Neutrophil (primary cell): ENCODE results near the gene NRROS.
A peak's percentile ranks its signal among the peaks of the same experiment; 100 is the strongest.

Experiments used
- H3K27ac ChIP-seq: fragments of 200-600 bp; sonication (generic); 2 replicates; pipeline ENCODE4 v1.5.1; 2016; ENCODE audit warnings: mild to moderate bottlenecking, moderate library complexity
- H3K27me3 ChIP-seq: fragments of 200-600 bp; sonication (generic); 2 replicates; pipeline ENCODE4 v1.6.0; 2016; ENCODE audit warnings: mild to moderate bottlenecking
- H3K36me3 ChIP-seq: fragments of 200-600 bp; sonication (generic); 2 replicates; pipeline ENCODE4 v1.5.1; 2017
- H3K4me1 ChIP-seq, 2 experiments: fragments of 200-600 bp in 1 of 2; sonication (generic) in 1 of 2; 1 replicate in 1 of 2; 2 replicates in 1 of 2; pipeline versions ENCODE4 v1.5.1 to v1.6.1; 2013 to 2016; ENCODE audit warnings: low read depth in 1 of 2, low read length in 1 of 2, mild to moderate bottlenecking in 1 of 2, moderate library complexity in 1 of 2; ENCODE audit not compliant: control insufficient read depth in 1 of 2, insufficient read depth in 1 of 2
- H3K4me3 ChIP-seq, 2 experiments: fragments of 200-600 bp in 1 of 2; sonication (generic) in 1 of 2; 1 replicate in 1 of 2; 2 replicates in 1 of 2; pipeline ENCODE4 v1.5.1; 2013 to 2016; ENCODE audit warnings: low read depth in 1 of 2, low read length in 1 of 2, mild to moderate bottlenecking in 1 of 2, moderate library complexity in 1 of 2
- H3K9me3 ChIP-seq: fragments of 200-600 bp; sonication (generic); 2 replicates; pipeline ENCODE4 v1.5.1; 2016
- TF ChIP-seq, protein P1 (sequence below): fragments of 200-600 bp; sonication (generic); IDR thresholded peaks from 2 replicates; pipeline ENCODE4 v1.5.1; 2016; ENCODE audit warnings: antibody characterized with exemption

The NRROS gene

DNA sequence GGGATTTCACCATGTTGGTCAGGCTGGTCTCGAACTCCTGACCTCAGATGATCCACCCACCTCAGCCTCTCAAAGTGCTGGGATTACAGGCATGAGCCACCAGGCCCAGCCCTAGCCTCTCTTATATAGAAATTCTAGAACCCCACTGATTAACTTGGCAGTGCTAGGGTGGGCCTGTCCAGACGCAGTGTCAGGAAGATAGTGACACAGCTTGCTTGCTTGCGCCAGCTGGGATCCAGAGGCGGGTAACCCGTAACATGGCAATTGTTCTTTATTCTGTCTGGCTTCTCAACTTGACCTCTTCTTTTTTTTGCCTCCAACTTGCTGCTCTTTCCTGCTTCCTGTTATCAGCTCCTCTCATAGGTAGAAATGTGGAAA, 56.3 kb downstream of the NRROS start:
- Histone ChIP-seq H3K4me1 (peaks cover 34 to 40% of the 10 kb centered on the region in 2 experiments), H3K4me3 (no peak overlapping the region), H3K9me3 (no peaks in the 10 kb centered on the region), H3K27me3 (no peaks in the 10 kb centered on the region), H3K36me3 (no peaks in the 10 kb centered on the region), H3K27ac (no peak overlapping the region)
- TF ChIP-seq, protein P1, sequence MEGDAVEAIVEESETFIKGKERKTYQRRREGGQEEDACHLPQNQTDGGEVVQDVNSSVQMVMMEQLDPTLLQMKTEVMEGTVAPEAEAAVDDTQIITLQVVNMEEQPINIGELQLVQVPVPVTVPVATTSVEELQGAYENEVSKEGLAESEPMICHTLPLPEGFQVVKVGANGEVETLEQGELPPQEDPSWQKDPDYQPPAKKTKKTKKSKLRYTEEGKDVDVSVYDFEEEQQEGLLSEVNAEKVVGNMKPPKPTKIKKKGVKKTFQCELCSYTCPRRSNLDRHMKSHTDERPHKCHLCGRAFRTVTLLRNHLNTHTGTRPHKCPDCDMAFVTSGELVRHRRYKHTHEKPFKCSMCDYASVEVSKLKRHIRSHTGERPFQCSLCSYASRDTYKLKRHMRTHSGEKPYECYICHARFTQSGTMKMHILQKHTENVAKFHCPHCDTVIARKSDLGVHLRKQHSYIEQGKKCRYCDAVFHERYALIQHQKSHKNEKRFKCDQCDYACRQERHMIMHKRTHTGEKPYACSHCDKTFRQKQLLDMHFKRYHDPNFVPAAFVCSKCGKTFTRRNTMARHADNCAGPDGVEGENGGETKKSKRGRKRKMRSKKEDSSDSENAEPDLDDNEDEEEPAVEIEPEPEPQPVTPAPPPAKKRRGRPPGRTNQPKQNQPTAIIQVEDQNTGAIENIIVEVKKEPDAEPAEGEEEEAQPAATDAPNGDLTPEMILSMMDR = no peak

DNA sequence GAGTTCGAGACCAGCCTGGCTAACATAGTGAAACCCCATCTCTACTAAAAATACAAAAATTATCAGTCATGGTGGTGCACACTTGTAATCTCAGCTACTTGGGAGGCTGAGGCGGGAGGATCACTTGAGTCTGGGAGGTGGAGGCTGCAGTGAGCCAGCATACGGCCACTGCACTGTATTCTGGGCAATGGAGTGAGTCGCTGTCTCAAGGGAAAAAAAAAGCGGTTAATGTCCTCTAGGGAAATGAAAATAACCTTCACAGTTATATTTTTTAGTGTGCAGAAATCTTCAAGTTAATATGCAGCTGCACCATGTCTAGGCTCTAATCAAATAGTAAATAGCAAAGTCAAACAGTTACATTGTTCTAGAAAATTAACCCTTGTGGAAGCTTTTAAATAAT, 57.8 kb downstream of the NRROS start:
- no peaks in the 10 kb centered on the region for H3K9me3 ChIP-seq
- no peaks in the 10 kb centered on the region for H3K36me3 ChIP-seq
- H3K4me1 ChIP-seq = peaks cover 21 to 28% of the 10 kb centered on the region in 2 experiments
- no peak overlapping the region for H3K4me3 ChIP-seq
- no peak overlapping the region for H3K27ac ChIP-seq
- no peaks in the 10 kb centered on the region for H3K27me3 ChIP-seq
- TF ChIP-seq, protein P1 = no peak

DNA sequence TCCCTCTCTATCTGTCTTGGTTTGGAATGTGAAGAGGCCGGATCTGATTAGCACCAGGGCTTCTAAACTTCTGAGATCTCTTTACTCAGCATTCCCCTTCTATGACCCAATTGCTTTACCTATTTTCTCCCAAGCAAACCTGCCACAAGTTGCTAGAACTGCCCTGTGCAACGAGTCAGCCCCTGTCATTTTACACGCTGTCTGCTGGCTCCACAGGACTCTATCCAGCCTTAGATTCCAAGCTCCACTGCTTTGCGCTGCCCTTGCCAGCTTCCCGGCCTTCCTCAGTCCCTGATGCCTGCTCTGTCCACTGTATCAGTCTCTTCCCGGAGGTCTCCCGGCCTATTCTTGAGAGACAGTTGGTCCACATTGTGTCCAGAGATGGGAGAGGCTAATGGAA, 60.3 kb downstream of the NRROS start:
- Histone ChIP-seq H3K36me3 (no peaks in the 10 kb centered on the region), H3K27ac (peak overlapping the region; percentile 55), H3K4me1 (peaks cover 5 to 7% of the 10 kb centered on the region in 2 experiments), H3K4me3 (no peak overlapping the region), H3K27me3 (no peaks in the 10 kb centered on the region), H3K9me3 (no peaks in the 10 kb centered on the region)
- TF ChIP-seq, protein P1 = no peak

DNA sequence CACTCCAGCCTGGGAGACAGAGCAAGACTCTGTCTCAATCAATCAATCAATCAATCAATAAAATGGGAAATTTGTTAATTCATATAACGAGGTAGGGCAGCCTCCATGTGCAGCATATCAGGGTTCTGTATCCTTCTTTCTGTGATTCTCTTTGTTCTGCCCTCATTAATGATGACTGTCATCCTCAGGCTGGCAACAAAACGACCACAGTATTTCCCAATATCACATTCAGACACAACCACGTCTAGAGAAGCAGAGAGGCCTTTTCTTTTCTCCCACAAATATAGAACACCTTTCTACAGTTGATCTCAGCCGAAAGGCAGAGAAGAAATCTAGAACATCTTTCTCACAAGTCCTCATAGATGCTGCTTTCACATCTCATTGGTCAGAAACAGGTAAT, 61.3 kb downstream of the NRROS start:
- TF ChIP-seq, protein P1 = no peak
- peak overlapping the region; percentile 61 for H3K27ac ChIP-seq
- no peak overlapping the region for H3K4me3 ChIP-seq
- H3K9me3 ChIP-seq = no peaks in the 10 kb centered on the region
- H3K4me1 ChIP-seq = peaks cover 5 to 9% of the 10 kb centered on the region in 2 experiments
- H3K36me3 ChIP-seq = no peaks in the 10 kb centered on the region
- H3K27me3 ChIP-seq = no peaks in the 10 kb centered on the region

DNA sequence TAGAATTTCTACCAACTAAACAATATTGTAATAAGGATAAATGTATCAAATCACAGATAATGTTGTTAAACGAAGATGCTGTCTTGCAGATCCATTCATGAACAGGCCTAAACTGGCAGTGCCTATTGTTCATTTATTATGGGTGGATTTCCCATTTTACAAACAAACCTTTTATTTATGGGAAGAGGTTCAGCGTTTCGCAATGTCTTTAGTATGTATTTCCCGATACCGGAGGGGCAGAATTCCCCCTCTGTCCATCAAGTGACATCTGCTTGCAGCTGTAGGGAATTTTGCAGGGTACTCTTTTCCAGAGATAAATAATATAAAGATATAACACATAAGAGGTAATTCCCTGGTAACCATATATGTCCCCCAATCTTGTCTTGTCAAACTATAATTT, 66.8 kb downstream of the NRROS start:
- H3K4me1 ChIP-seq = peaks cover 39 to 40% of the 10 kb centered on the region in 2 experiments
- TF ChIP-seq, protein P1 = no peak
- H3K9me3 ChIP-seq = no peaks in the 10 kb centered on the region

DNA sequence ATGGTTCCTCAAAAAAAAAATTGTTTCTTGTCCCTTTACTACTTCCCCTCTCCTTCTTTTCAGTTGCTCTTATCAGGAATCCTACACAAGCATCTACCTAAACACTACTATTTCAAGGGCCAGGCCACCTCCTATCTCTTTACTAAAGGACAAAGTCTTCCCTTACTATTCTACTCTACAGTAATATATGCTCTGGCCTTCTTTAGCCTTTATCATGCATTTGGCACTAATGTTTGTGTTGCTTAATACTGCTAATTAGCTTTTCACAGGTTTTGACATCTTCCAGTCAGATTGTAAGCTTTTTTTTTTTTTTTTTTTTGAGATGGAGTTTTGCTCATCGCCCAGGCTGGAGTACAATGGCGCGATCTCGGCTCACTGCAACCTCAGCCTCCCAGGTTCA, 67.2 kb downstream of the NRROS start:
- peaks cover 40 to 43% of the 10 kb centered on the region in 2 experiments for H3K4me1 ChIP-seq
- TF ChIP-seq, protein P1 = no peak
- peak overlapping the region; percentile 64 for H3K27ac ChIP-seq
- H3K4me3 ChIP-seq = no peak overlapping the region
- peaks cover 10% of the 10 kb centered on the region for H3K36me3 ChIP-seq
- no peaks in the 10 kb centered on the region for H3K27me3 ChIP-seq
- H3K9me3 ChIP-seq = no peaks in the 10 kb centered on the region

More for the DNA sequence above, 66.8 kb downstream of the NRROS start:
- no peaks in the 10 kb centered on the region for H3K27me3 ChIP-seq
- H3K36me3 ChIP-seq = peaks cover 10% of the 10 kb centered on the region
- H3K4me3 ChIP-seq = no peak overlapping the region
- H3K27ac ChIP-seq = peak overlapping the region; percentile 64
